Activated CD8-positive, alpha-beta T cell treated with anti-CD3 and anti-CD28 coated beads, Interleukin-2, amount 10 ng/mL, durations not matched to agents 7 days and 5 days (primary cell): ENCODE data around the gene DZIP3. TPM values are rescaled to one million over a fixed set of nuclear protein-coding genes. Genes with fewer than 3 reads are reported as not detected.

ENCODE experiments used
- ATAC-seq: fragments of 150-1000 bp; cut with Tn5 transposase; one replicate; pipeline ENCODE4 v1.10.0; 2021; ENCODE audit warnings: moderate library complexity
- CTCF ChIA-PET: fragments of 350-600 bp; sonication (Branson Sonifier 250); formaldehyde crosslinking; loops from one replicate; lab custom pipeline; 2021; ENCODE audit warnings: antibody characterized with exemption; lab: Charles Lee
- POLR2A ChIA-PET: fragments of 350-600 bp; sonication (Branson Sonifier 250); formaldehyde crosslinking; loops from one replicate; lab custom pipeline; 2021; ENCODE audit warnings: antibody characterized with exemption; lab: Charles Lee
- DNase-seq: peaks from one replicate; pipeline ENCODE4 v3.0.0-alpha.2; 2020
- H3K27ac Mint-ChIP-seq: one replicate; pipeline ENCODE4 v1.8.0; 2021; ENCODE audit warnings: mild to moderate bottlenecking, mixed read lengths
- H3K27me3 Mint-ChIP-seq: one replicate; pipeline ENCODE4 v1.8.0; 2021; ENCODE audit warnings: low read depth, mixed read lengths
- H3K36me3 Mint-ChIP-seq: one replicate; pipeline ENCODE4 v1.8.0; 2021; ENCODE audit warnings: low read depth, mixed read lengths
- H3K4me1 Mint-ChIP-seq: one replicate; pipeline ENCODE4 v1.8.0; 2021; ENCODE audit warnings: low read depth, mixed read lengths
- H3K4me3 Mint-ChIP-seq: one replicate; pipeline ENCODE4 v1.8.0; 2021; ENCODE audit warnings: mild to moderate bottlenecking, mixed read lengths
- H3K9me3 Mint-ChIP-seq: one replicate; pipeline ENCODE4 v1.8.0; 2022; ENCODE audit warnings: mixed read lengths; ENCODE audit not compliant: insufficient read depth
- total RNA-seq, 2 experiments: library from RNA; stranded (reverse); gene quantifications; one replicate each; pipeline ENCODE4 v1.2.3, GENCODE V29; 2021

Gene DZIP3
- total RNA-seq, 2 experiments from 2014 or later: 20.5 to 20.8 TPM

- Mint-ChIP-seq H3K9me3 (no peaks in the 10 kb centered on the region), H3K4me3 (no peak overlapping the region), H3K27ac (no peak overlapping the region), H3K36me3 (no peaks in the 10 kb centered on the region), H3K4me1 (no peaks in the 10 kb centered on the region), H3K27me3 (no peaks in the 10 kb centered on the region)
- ATAC-seq (no peak), DNase-seq (no peak)
- ChIA-PET CTCF (no interaction called here), POLR2A (interaction anchor here (0.6 kb wide), 1 partner anchor 81 kb away, joined by 3 read pairs; no protein-coding TSS in a partner anchor)
Measured at GRCh38 chr3:108742929-108743328, 153.4 kb downstream of the DZIP3 start.

Other genes with a start within 250 kb of the DZIP3 start
- gene MYH15, start 79.1 kb upstream of the DZIP3 start, total RNA-seq: under 1 TPM; 0.13 to 0.21 TPM
- gene CIP2A, start 284 bp upstream of the DZIP3 start, total RNA-seq: 10 to 100 TPM; 58.5 to 64.3 TPM
- not detected for gene RETNLB, start 167.7 kb downstream of the DZIP3 start, total RNA-seq
- 10 to 100 TPM; 54.5 to 58.4 TPM for gene TRAT1, start 233.1 kb downstream of the DZIP3 start, total RNA-seq